ENCODE results near the gene MAGEB5.
"Not testable (repeated sequence)": the region's sequence is repeated elsewhere in the genome, so short reads cannot be mapped to it uniquely, and the experiment has no call there.

Gene MAGEB5

GRCh38 chrX:26215869-26216268 is at the start of gene MAGEB5:
Gene MAGEB5, plus strand, starts transcription at chrX:26216169. Its CDS starts 1,133 bp downstream, at chrX:26217302.
- no peak for DNase-seq (ENCODE audit: low spot score)

- DNase-seq (ENCODE audit: low spot score) = no peak
Observed at GRCh38 chrX:26192204-26192603, 23.8 kb upstream of the MAGEB5 start, which contains the start of gene MAGEB6. Gene MAGEB6, plus strand, starts transcription at chrX:26192440. Its CDS starts 1,407 bp downstream, at chrX:26193847.

- DNase-seq (ENCODE audit: low spot score) = no peak
Observed at GRCh38 chrX:26203561-26203960, 12.4 kb upstream of the MAGEB5 start.

- DNase-seq (ENCODE audit: low spot score) = not testable (repeated sequence)
Observed at GRCh38 chrX:26204717-26205116, 11.3 kb upstream of the MAGEB5 start.

- DNase-seq (ENCODE audit: low spot score) = no peak
Observed at GRCh38 chrX:26208012-26208411, 8.0 kb upstream of the MAGEB5 start.

GRCh38 chrX:26219351-26219750 is 3.4 kb downstream of the MAGEB5 start:
- no peak for DNase-seq (ENCODE audit: low spot score)

GRCh38 chrX:26234177-26234576 is 18.2 kb downstream of the MAGEB5 start:
- no peak for DNase-seq (ENCODE audit: low spot score)

GRCh38 chrX:26253526-26253925 is 37.6 kb downstream of the MAGEB5 start:
- no peak for DNase-seq (ENCODE audit: low spot score)

GRCh38 chrX:26254436-26254835 is 38.5 kb downstream of the MAGEB5 start:
- DNase-seq (ENCODE audit: low spot score) = no peak

- no peak for DNase-seq (ENCODE audit: low spot score)
Observed at GRCh38 chrX:26262121-26262523, 46.2 kb downstream of the MAGEB5 start.
